WTC11 (cell line): Measurements from ENCODE around the gene WWOX.

Experiments
- CREM ChIP-seq: sonication (generic); formaldehyde crosslinking; IDR thresholded peaks from 2 replicates; pipeline ENCODE4 v1.8.1; 2022; ENCODE audit warnings: mild to moderate bottlenecking, missing genetic modification reagents, moderate library complexity
- CTCF ChIP-seq: fragments of 200-600 bp; IDR thresholded peaks from 2 replicates; pipeline ENCODE4 v1.8.0; 2022; ENCODE audit warnings: antibody characterized with exemption
- FOXP1 ChIP-seq: sonication (generic); formaldehyde crosslinking; IDR thresholded peaks from 2 replicates; pipeline ENCODE4 v1.8.0; 2022; ENCODE audit warnings: missing genetic modification reagents, mild to moderate bottlenecking, moderate library complexity, borderline replicate concordance
- JUN ChIP-seq: sonication (generic); formaldehyde crosslinking; IDR thresholded peaks from 2 replicates; pipeline ENCODE4 v1.8.0; 2023; ENCODE audit warnings: mild to moderate bottlenecking, missing genetic modification reagents
- KAT7 ChIP-seq: sonication (generic); formaldehyde crosslinking; IDR thresholded peaks from 2 replicates; pipeline ENCODE4 v1.8.1; 2023; ENCODE audit warnings: missing genetic modification reagents, mild to moderate bottlenecking, borderline replicate concordance
- NFYB ChIP-seq: sonication (generic); formaldehyde crosslinking; conservative IDR thresholded peaks from 2 replicates; pipeline ENCODE4 v1.8.0; 2022; ENCODE audit warnings: low read depth, missing genetic modification reagents
- NR1H2 ChIP-seq: sonication (generic); formaldehyde crosslinking; IDR thresholded peaks from 2 replicates; pipeline ENCODE4 v1.9.0; 2021; ENCODE audit warnings: mild to moderate bottlenecking, moderate library complexity, missing genetic modification reagents
- TP53 ChIP-seq: sonication (generic); formaldehyde crosslinking; IDR thresholded peaks from 2 replicates; pipeline ENCODE4 v1.8.1; 2023; ENCODE audit warnings: mild to moderate bottlenecking, missing genetic modification reagents

DNA sequence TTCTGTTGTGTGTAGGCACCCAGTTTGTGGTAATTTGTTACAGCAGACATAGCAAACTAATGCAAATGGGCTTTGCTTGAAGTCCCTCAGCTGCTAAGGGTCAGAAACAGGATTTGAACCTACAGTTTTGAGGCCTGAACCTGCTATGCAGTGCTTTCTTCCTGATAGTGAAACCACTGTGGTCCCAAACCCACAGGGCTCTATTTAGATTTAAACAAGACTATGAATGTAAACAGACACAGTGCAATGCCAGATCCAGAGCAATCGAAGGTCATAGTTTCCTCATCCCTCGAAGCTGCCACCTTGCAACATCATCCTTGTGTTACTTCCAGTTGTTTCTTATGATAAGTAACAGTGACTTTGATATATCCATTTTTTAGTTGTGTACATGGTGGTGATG, 630.2 kb downstream of the WWOX start:
- no peak for TF ChIP-seq TP53 (CRISPR knock-in tag)
- no peak for TF ChIP-seq KAT7 (CRISPR knock-in tag)
- TF ChIP-seq NR1H2 (CRISPR knock-in tag), result no peak
- TF ChIP-seq FOXP1 (CRISPR knock-in tag), result no peak
- TF ChIP-seq CTCF, result no peak
- TF ChIP-seq JUN, result no peak
- no peak for TF ChIP-seq NFYB (CRISPR knock-in tag)
- no peak for TF ChIP-seq CREM (CRISPR knock-in tag)
